ENCODE data around the gene ESAM. TPM values are rescaled to one million over a fixed set of nuclear protein-coding genes. Genes with fewer than 3 reads are reported as not detected.

ESAM gene, protein sequence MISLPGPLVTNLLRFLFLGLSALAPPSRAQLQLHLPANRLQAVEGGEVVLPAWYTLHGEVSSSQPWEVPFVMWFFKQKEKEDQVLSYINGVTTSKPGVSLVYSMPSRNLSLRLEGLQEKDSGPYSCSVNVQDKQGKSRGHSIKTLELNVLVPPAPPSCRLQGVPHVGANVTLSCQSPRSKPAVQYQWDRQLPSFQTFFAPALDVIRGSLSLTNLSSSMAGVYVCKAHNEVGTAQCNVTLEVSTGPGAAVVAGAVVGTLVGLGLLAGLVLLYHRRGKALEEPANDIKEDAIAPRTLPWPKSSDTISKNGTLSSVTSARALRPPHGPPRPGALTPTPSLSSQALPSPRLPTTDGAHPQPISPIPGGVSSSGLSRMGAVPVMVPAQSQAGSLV
- total RNA-seq: 10 to 100 TPM; 71.5 to 76.9 TPM
- long read RNA-seq, donor 1, transcript ESAM-202 (7 exons, 1,833 nt): minor isoform, 7 of 53 reads
- long read RNA-seq, donor 1, transcript ESAM-201 (7 exons, 1,826 nt): major isoform, 21 of 53 reads
- long read RNA-seq, donor 1, partial matches to known transcripts: 9 of 53 reads
- long read RNA-seq, donor 1, other reads (novel, unspliced or antisense): 14 of 53 reads
- long read RNA-seq, donor 2, transcript ESAM-202 (7 exons, 1,833 nt): minor isoform, 42 of 313 reads
- long read RNA-seq, donor 2, transcript ESAM-205 (4 exons, 2,336 nt): minor isoform, 5 of 313 reads
- long read RNA-seq, donor 2, transcript ESAM-201 (7 exons, 1,826 nt): major isoform, 200 of 313 reads
- long read RNA-seq, donor 2, partial matches to known transcripts: 20 of 313 reads
- long read RNA-seq, donor 2, other reads (novel, unspliced or antisense): 44 of 313 reads

DNA sequence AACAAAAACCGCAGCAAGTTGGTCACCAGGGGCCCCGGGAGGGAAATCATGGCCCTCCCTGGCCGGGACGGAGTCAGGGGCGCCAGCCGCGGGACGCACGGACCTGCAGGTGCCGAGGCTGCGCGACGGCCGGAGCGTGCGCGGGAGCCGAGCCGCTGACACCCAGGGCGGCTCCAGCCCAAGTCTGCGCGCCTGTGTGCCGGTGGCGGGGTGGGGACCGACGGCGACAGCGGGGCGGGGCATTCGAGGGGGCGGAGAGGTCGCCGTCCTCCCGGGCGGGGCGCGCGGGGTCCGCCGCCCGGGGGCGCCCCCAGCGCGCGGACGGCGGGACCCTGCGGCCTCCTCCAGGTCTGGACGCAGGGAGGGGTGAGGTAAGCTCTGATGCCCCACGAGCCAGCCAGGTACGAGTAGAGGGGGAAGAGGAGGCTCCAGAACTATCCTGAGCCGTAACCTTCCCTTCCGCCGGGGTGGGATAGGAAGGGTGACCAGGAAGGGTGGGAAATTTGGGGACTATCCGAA lies at the start of gene ESAM:
Gene ESAM, minus strand, starts transcription at position 186 of the 519 bp plus-strand sequence. Its CDS starts 136 bp downstream, at position 50.
- peak; percentile 88 for DNase-seq (ENCODE audit: low spot score)
- intact Hi-C loops (cut with DNase I): loop anchor here (2.0 to 10.0 kb wide), 5 partner anchors 35 to 97 kb away; partner anchors contain the start of gene MSANTD2 (in 1 of the 2)

- no peak for DNase-seq (ENCODE audit: low spot score)
- intact Hi-C loops (cut with DNase I): no loop called here
Measured at GRCh38 chr11:124811399-124812125, 49.5 kb upstream of the ESAM start.

DNA sequence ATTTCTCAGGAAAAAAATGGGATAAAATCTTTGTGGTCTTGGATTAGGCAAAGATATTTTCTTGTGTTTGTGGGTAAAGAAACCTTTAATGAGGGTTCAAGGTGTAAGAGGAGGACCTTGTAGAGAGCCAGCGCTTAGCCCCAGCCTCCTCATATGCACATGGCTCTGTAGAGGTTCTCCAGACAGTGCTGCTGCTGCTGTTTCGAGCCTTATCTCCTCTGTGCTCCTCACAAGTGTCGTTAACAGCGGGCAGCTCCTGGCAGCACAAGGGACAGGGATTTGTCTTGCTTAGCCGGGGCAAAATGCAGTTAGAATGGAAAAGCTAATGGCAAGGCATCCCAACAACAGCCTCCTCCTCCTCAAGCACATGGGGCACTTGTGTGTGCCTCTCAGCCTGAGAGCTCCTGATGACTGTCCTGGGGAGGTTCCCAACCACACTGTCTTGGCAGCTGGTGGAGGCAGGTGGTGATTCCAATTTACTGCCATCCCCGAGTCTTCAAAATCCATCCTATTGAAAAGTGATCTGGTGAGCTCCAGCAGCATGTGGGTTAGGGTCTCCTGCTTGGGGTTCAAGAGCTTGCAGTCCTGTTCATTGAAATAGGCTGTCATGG lies 45.7 kb upstream of the ESAM start:
- no peak for DNase-seq (ENCODE audit: low spot score)
- intact Hi-C loops (cut with DNase I): no loop called here

- intact Hi-C loops (cut with DNase I): no loop called here
- DNase-seq (ENCODE audit: low spot score): no peak
Measured at GRCh38 chr11:124807201-124807600, 45.1 kb upstream of the ESAM start.

- intact Hi-C loops (cut with DNase I): loop anchor here in 1 of 2 donors (5.0 kb wide), 1 partner anchor 43 kb away; the partner anchor contains the start of gene ESAM
- DNase-seq (ENCODE audit: low spot score): no peak
Measured at GRCh38 chr11:124804884-124805283, 42.8 kb upstream of the ESAM start.

GRCh38 chr11:124801636-124802312 lies 39.7 kb upstream of the ESAM start:
- no peak for DNase-seq (ENCODE audit: low spot score)
- intact Hi-C loops (cut with DNase I): loop anchor here in 1 of 2 donors (5.0 kb wide), 1 partner anchor 39 kb away; the partner anchor contains the start of gene ESAM

- DNase-seq (ENCODE audit: low spot score): no peak
- intact Hi-C loops (cut with DNase I): loop anchor here in 1 of 2 donors (5.0 kb wide), 1 partner anchor 39 kb away; the partner anchor contains the start of gene ESAM
Measured at GRCh38 chr11:124801014-124801413, 38.9 kb upstream of the ESAM start.

DNA sequence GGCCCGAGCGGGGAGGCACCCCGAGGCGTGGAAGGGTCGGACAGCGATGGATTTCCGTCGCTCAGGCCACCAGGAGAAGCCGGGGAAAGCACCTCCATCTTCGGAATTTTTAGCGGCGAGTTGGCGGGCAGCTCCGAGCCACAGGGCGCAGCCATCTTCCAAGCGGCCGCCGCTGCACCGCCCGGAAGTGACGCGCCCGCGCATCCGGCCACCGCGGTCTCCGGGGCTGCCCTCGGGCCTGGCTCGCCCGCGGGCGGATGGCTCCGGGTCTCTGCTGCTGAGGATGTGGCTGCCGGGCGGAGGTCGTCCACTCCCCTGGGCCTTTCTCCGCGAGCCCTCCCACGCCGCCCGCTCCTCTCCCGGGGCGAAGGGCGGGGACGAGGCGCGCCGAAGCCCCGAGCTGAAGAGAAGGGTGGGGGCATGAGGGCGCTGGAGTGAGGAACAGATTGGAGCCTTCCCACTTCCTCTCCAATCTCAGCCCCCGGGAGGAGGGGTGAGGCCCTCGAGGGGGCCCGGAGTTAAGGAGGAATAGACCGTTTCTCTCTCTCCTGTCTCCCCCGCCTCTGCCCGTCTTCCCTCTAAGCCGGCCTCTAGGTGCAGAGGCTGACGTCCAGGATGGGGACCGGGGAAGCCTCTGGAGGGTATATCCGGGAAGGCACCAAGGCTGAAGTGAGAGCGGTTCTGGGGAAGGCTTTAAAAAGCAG lies 38.3 kb upstream of the ESAM start, which contains the start of gene MSANTD2:
Gene MSANTD2, minus strand, starts transcription at position 181 of the 704 bp plus-strand sequence. Its CDS starts 26 bp downstream, at position 155.
- intact Hi-C loops (cut with DNase I): loop anchor here in 1 of 2 donors (5.0 kb wide), 1 partner anchor 38 kb away; the partner anchor contains the start of gene ESAM

GRCh38 chr11:124799348-124800225 lies 37.5 kb upstream of the ESAM start:
- peak; percentile 84 for DNase-seq (ENCODE audit: low spot score)
- intact Hi-C loops (cut with DNase I): loop anchor here (5.0 kb wide), 1 partner anchor 37 kb away; the partner anchor contains the start of gene ESAM (in 2 of the 2)

More for the DNA sequence above, 38.3 kb upstream of the ESAM start, which contains the start of gene MSANTD2:
- DNase-seq (ENCODE audit: low spot score): peak; percentile 95

DNA sequence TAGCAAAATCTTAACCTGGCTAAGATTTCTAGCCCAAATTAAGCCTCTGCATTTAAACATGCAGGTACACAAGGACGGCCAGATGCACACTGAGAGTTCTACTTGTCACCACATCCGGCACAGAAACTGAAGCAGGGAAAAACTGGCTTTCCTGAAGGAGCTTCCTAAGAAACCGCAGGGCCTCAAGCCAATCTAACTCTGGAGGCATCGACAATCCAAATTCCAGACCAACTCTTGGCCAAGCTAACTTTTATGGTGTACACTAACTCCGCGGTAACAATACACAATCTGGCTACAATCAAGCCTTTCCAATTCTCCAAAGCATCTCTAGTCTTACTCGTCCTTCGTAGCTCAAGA lies 36.9 kb upstream of the ESAM start:
- intact Hi-C loops (cut with DNase I): loop anchor here in 1 of 2 donors (5.0 kb wide), 1 partner anchor 37 kb away; the partner anchor contains the start of gene ESAM
- DNase-seq (ENCODE audit: low spot score): no peak

DNA sequence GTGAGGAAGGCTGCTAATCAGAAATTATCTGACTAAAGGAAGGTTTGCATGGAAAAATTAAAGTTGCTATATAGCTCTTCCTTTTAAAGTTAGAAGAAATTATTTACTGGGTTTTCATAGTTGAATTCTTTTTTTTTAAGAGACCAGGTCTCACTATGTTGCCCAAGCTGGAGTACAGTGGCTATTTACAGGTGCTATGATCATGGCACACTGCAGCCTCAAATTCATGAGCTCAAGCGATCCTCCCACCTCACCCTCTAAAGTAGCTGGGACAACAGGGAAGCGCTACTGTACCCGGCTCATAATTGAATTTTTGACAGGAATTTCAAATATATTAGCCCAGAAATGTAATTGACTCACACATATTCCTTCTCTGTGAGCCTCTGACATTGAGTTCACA lies 34.2 kb upstream of the ESAM start:
- DNase-seq (ENCODE audit: low spot score): no peak
- intact Hi-C loops (cut with DNase I): loop anchor here in 1 of 2 donors (5.0 kb wide), 1 partner anchor 34 kb away; the partner anchor contains the start of gene ESAM

- intact Hi-C loops (cut with DNase I): no loop called here
Measured at GRCh38 chr11:124793466-124794278, 31.6 kb upstream of the ESAM start.

GRCh38 chr11:124791626-124792341 lies 29.7 kb upstream of the ESAM start:
- intact Hi-C loops (cut with DNase I): no loop called here
- no peak for DNase-seq (ENCODE audit: low spot score)

More at GRCh38 chr11:124793466-124794278, 31.6 kb upstream of the ESAM start:
- DNase-seq (ENCODE audit: low spot score): no peak

- intact Hi-C loops (cut with DNase I): no loop called here
- DNase-seq (ENCODE audit: low spot score): no peak
Measured at GRCh38 chr11:124788521-124788920, 26.4 kb upstream of the ESAM start.

- intact Hi-C loops (cut with DNase I): no loop called here
- no peak for DNase-seq (ENCODE audit: low spot score)
Measured at GRCh38 chr11:124784051-124784450, 22.0 kb upstream of the ESAM start.

Measured in posterior vena cava (tissue), 2 donors.